ENCODE results near the gene CYP4F2.
"Not testable (repeated sequence)": the region's sequence is repeated elsewhere in the genome, so short reads cannot be mapped to it uniquely, and the experiment has no call there.

The CYP4F2 gene

DNA sequence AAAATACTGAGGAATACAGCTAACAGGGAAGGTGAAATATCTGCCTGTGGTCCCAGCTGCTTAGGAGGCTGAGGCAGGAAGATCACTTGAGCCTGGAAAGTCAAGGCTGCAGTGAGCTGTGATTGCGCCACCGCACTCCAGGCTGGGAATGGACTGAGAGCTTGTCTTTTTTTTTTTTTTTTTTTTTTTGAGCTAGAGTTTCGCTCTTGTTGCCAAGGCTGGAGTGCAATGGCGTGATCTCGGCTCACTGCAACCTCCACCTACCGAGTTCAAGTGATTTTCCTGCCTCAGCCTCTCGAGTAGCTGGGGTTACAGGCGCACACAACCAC is 54.0 kb downstream of the CYP4F2 start:
- not testable (repeated sequence) for DNase-seq (ENCODE audit: low read depth)

- no peak for DNase-seq (ENCODE audit: low read depth)
Measured at GRCh38 chr19:15843203-15843893, 54.5 kb downstream of the CYP4F2 start.

GRCh38 chr19:15841875-15842569 is 55.9 kb downstream of the CYP4F2 start:
- DNase-seq (ENCODE audit: low read depth), result no peak

DNA sequence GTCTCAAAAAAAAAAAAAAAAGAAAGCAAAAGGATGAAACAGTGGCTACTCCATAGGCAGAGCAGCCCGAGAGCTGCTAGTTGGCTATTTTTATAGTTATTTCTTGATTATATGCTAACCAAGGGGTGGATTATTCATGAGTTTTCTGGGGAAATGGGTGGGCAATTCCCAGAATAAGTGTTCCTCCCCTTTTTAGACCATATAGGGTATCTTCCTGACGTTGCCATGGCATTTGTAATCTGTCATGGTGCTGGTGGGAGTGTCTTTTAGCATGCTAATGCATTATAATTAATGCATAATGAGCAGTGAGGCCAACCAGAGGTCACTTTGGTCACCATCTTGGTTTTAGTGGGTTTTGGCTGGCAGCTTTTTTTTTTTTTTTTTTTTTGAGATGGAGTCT is 57.0 kb downstream of the CYP4F2 start:
- DNase-seq (ENCODE audit: low read depth), result no peak

DNA sequence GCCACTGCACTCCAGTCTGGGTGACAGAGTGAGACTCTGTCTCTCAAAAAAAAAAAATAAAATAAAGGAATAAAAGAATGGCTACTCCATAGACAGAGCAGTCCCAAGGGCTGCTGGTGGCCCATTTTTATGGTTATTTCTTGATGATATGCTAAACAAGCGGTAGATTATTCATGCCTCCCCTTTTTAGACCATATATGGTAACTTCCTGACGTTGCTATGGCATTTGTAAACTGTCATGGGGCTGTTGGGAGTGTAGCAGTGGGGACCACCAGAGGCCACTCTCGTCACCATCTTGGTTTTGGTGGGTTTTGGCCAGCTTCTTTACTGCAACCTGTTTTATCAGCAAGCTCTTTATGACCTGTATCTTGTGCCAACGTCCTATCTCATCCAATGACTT is 58.0 kb downstream of the CYP4F2 start:
- not testable (repeated sequence) for DNase-seq (ENCODE audit: low read depth)

DNA sequence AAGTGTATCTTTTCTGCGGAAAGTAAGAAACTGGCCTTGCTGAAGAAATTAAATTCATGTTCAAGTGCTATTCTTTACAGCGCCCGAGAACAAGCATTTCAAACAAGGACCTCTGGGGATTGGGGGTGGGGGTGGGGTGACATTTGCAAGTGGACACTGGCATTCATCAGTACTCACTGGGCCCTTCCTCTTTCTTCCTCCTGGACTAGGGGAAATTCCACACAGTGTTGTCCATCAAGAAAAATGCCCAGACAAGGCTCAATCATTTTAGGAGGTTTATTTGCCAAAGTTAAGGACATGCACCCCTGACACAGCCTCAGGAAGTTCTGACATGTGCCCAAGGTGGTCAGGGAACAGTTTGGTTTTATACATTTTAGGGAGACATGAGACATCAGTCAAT is 59.5 kb downstream of the CYP4F2 start:
- no peak for DNase-seq (ENCODE audit: low read depth)

GRCh38 chr19:15837221-15837731 is 60.6 kb downstream of the CYP4F2 start:
- no peak for DNase-seq (ENCODE audit: low read depth)

GRCh38 chr19:15836330-15837220 is 61.3 kb downstream of the CYP4F2 start:
- peak; percentile 60 for DNase-seq (ENCODE audit: low read depth)

GRCh38 chr19:15835565-15836329 is 62.1 kb downstream of the CYP4F2 start:
- not testable (repeated sequence) for DNase-seq (ENCODE audit: low read depth)

GRCh38 chr19:15834232-15834631 is 63.6 kb downstream of the CYP4F2 start:
- not testable (repeated sequence) for DNase-seq (ENCODE audit: low read depth)

- no peak for DNase-seq (ENCODE audit: low read depth)
Measured at GRCh38 chr19:15831626-15832025, 66.2 kb downstream of the CYP4F2 start.

DNA sequence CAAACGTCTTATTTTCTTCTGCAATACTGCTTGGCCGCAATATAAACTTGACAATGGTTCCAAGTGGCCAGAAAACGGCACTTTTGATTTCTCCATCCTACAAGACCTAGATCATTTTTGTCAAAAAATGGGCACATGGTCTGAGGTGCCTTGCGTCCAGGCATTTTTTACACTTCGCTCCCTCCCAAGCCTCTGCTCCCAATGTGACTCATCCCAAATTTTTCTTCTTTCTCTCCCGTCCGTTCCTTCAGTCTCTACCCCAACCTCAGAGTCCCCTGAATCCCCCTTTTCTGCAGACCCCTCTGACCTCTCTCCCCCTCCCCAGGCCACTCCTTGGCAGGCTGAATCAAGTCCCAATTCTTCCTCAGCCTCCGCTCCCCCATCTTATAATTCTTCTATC is 68.1 kb downstream of the CYP4F2 start:
- no peak for DNase-seq (ENCODE audit: low read depth)

- no peak for DNase-seq (ENCODE audit: low read depth)
Measured at GRCh38 chr19:15829306-15829698, 68.6 kb downstream of the CYP4F2 start.

- DNase-seq (ENCODE audit: low read depth), result not testable (repeated sequence)
Measured at GRCh38 chr19:15828611-15829305, 69.1 kb downstream of the CYP4F2 start.

DNA sequence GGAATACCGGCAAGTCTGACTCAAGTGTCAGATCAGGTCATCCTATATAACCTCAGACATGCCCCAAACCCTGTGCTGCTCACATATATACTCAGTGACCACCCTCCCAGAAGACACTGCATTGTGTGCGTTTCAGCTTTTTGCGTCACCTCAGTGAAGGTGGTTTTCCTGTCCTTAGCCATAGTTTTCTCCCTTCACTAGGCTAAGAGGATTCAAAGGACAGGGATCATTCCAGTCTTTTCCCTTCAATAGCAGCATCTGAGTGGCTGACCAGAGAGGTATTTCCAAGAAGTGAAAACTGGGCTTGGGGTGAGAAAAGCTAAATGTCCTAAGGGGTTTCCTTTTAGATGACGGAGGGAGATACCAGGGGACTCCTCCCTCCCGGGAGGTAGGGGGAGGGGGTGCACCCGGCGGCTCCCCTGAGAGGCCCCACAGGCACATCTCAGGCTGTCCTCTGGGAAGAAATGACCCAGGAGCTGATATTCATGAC is 69.7 kb downstream of the CYP4F2 start:
- no peak for DNase-seq (ENCODE audit: low read depth)
